Suprapubic skin (tissue), 4 donors: ENCODE measurements around the gene PTPN1. TPM values are rescaled to one million over a fixed set of nuclear protein-coding genes. Genes with fewer than 3 reads are reported as not detected.
"Not testable (repeated sequence)": the region's sequence is repeated elsewhere in the genome, so short reads cannot be mapped to it uniquely, and the experiment has no call there.

Source experiments
- DNase-seq, 2 donors: peaks; one replicate each; pipeline ENCODE4 v3.0.0-alpha.2; 2019; ENCODE audit warnings: low spot score in 2 of 2
- H3K27ac ChIP-seq: fragments of 200-600 bp; sonication (generic); one replicate; pipeline ENCODE4 v1.5.1; 2019
- H3K27me3 ChIP-seq: fragments of 200-600 bp; sonication (generic); one replicate; pipeline ENCODE4 v1.5.1; 2019
- H3K36me3 ChIP-seq: fragments of 200-600 bp; sonication (generic); one replicate; pipeline ENCODE4 v1.5.1; 2019
- H3K4me1 ChIP-seq: fragments of 200-600 bp; sonication (generic); one replicate; pipeline ENCODE4 v1.5.1; 2019
- H3K4me3 ChIP-seq: fragments of 200-600 bp; sonication (generic); one replicate; pipeline ENCODE4 v1.5.1; 2019; ENCODE audit warnings: mild to moderate bottlenecking
- H3K9me3 ChIP-seq: fragments of 200-600 bp; sonication (generic); one replicate; pipeline ENCODE4 v1.5.1; 2019
- EP300 ChIP-seq: sonication (generic); formaldehyde crosslinking; IDR thresholded peaks from one replicate; pipeline ENCODE4 v1.6.1; 2017; ENCODE audit warnings: antibody characterized with exemption
- POLR2A ChIP-seq, 2 donors: fragments of 450-650 bp; IDR thresholded peaks; one replicate each; pipeline ENCODE4 v1.6.1; 2017; ENCODE audit warnings: antibody characterized with exemption in 2 of 2, mild to moderate bottlenecking in 2 of 2, moderate library complexity in 2 of 2
- POLR2AphosphoS5 ChIP-seq, 3 donors: sonication (generic); formaldehyde crosslinking; IDR thresholded peaks; one replicate each; pipeline ENCODE4 v1.6.1; 2017; ENCODE audit warnings: antibody characterized with exemption in 3 of 3
- WGBS: methylation state at CpG from one replicate; pipeline ENCODE4 v1.1.5; 2018; 5-methylcytosine and 5-hydroxymethylcytosine counted together
- total RNA-seq, 4 donors: library from RNA; depleted of rRNA; stranded (reverse); fragments of >200 nt; gene quantifications; one replicate each; pipeline ENCODE4 v1.1.0, GENCODE V29; 2016
- TF ChIP-seq, protein P1 (sequence below), 2 donors: fragments of 200-600 bp in 1 of 2; fragments of 450-650 bp in 1 of 2; sonication (generic) in 1 of 2; IDR thresholded peaks; one replicate each; pipeline ENCODE4 v1.5.1; 2016 to 2019; ENCODE audit warnings: antibody characterized with exemption in 2 of 2, mild to moderate bottlenecking in 1 of 2, moderate library complexity in 1 of 2

Gene PTPN1
- total RNA-seq, 4 donors from 2014 or later, result 33.4 to 40.9 (median 36.2) TPM

DNA sequence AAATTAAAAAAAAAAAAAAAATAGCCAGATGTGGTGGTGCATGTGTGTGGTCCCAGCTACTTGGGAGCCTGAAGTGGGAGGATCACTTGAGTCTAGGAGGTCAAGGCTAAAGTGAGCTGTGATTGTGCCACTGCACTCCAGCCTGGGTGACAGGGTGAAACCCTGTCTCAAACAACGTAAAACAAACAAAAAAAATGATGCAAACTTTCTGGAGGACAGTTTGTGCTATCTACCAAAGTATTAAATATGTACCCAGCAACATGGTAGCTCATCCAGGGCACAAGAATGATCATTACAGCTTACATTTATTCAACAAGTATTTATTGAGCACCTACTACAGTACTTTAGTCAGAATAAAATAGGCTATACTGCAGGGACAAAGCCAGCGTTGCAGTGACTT, 40.4 kb upstream of the PTPN1 start:
- Histone ChIP-seq H3K4me1 (peaks cover 5% of the 10 kb centered on the region), H3K4me3 (no peak overlapping the region), H3K9me3 (no peaks in the 10 kb centered on the region), H3K36me3 (no peaks in the 10 kb centered on the region), H3K27ac (no peak overlapping the region), H3K27me3 (no peaks in the 10 kb centered on the region)
- 90% methylated on average over 2 of the region's 2 CpGs for WGBS
- TF ChIP-seq POLR2A (IDR thresholded peaks at IDR 0.05), result no peak
- no peak for TF ChIP-seq EP300
- no peak for TF ChIP-seq POLR2AphosphoS5 (IDR thresholded peaks at IDR 0.05)
- TF ChIP-seq, protein P1, sequence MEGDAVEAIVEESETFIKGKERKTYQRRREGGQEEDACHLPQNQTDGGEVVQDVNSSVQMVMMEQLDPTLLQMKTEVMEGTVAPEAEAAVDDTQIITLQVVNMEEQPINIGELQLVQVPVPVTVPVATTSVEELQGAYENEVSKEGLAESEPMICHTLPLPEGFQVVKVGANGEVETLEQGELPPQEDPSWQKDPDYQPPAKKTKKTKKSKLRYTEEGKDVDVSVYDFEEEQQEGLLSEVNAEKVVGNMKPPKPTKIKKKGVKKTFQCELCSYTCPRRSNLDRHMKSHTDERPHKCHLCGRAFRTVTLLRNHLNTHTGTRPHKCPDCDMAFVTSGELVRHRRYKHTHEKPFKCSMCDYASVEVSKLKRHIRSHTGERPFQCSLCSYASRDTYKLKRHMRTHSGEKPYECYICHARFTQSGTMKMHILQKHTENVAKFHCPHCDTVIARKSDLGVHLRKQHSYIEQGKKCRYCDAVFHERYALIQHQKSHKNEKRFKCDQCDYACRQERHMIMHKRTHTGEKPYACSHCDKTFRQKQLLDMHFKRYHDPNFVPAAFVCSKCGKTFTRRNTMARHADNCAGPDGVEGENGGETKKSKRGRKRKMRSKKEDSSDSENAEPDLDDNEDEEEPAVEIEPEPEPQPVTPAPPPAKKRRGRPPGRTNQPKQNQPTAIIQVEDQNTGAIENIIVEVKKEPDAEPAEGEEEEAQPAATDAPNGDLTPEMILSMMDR (IDR thresholded peaks at IDR 0.05), result no peak
- DNase-seq, result no peak

DNA sequence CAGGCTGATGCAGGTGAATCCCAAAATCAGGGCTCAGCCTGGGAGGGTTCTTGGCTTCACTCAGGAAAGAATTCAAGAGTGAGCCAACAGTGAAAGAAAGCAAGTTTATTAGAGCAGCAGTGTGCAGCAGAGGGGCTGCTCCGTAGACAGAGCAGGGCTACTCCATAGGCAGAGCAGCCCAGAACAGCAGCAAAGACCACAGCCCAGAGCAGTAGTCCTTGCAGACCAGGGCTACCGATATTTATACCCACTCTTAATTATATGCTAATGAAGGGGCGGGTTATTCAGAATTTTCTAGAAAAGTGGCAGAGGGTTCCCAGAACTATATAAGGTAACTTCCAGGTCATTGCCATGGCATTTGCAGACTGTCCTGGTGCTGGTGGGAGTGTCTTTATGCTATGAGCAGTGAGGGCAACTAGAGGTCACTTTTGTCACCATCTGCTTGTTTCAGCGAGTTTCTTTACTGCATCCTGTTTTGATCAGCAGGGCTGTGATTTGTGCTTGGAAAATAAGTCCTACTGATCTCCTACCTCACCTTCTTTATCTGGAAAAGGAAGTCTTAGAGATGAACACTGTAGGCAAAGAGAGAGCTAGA, 39.8 kb upstream of the PTPN1 start:
- WGBS, result 76% methylated on average over 4 of the region's 4 CpGs
- no peak for TF ChIP-seq POLR2A (IDR thresholded peaks at IDR 0.05)
- TF ChIP-seq, protein P1 (IDR thresholded peaks at IDR 0.05), result no peak
- no peak for TF ChIP-seq EP300
- no peak for TF ChIP-seq POLR2AphosphoS5 (IDR thresholded peaks at IDR 0.05)
- no peaks in the 10 kb centered on the region for H3K9me3 ChIP-seq

DNA sequence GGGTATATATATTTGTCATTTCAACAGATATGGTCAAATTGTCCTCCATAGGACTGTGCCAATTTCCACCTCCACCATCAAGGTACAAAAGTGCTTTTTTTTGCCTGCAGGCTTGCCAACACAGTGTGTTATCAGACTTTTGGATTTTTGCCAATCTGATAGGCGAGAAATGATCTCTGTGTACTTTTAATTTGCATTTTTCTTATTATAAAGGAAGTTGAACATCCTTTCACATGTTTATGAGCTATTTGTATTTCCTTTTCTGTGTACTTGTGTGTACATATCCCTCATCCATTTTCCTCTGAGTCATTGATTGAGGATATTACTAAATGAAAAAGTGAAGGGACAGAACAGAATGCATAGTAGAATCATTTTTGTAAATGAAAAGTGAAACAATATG, 39.0 kb upstream of the PTPN1 start:
- Histone ChIP-seq H3K4me1 (peaks cover 5% of the 10 kb centered on the region), H3K27me3 (no peaks in the 10 kb centered on the region), H3K9me3 (no peaks in the 10 kb centered on the region), H3K36me3 (no peaks in the 10 kb centered on the region), H3K27ac (no peak overlapping the region), H3K4me3 (no peak overlapping the region)
- 34% methylated on average over 1 of the region's 1 CpG for WGBS
- TF ChIP-seq POLR2AphosphoS5 (IDR thresholded peaks at IDR 0.05), result no peak
- TF ChIP-seq POLR2A (IDR thresholded peaks at IDR 0.05), result no peak
- TF ChIP-seq EP300, result no peak
- TF ChIP-seq, protein P1 (IDR thresholded peaks at IDR 0.05), result no peak
- no peak for DNase-seq

More for the DNA sequence above, 39.8 kb upstream of the PTPN1 start:
- Histone ChIP-seq H3K4me1 (peaks cover 5% of the 10 kb centered on the region), H3K27ac (no peak overlapping the region), H3K27me3 (no peaks in the 10 kb centered on the region), H3K36me3 (no peaks in the 10 kb centered on the region), H3K4me3 (no peak overlapping the region)
- no peak for DNase-seq

DNA sequence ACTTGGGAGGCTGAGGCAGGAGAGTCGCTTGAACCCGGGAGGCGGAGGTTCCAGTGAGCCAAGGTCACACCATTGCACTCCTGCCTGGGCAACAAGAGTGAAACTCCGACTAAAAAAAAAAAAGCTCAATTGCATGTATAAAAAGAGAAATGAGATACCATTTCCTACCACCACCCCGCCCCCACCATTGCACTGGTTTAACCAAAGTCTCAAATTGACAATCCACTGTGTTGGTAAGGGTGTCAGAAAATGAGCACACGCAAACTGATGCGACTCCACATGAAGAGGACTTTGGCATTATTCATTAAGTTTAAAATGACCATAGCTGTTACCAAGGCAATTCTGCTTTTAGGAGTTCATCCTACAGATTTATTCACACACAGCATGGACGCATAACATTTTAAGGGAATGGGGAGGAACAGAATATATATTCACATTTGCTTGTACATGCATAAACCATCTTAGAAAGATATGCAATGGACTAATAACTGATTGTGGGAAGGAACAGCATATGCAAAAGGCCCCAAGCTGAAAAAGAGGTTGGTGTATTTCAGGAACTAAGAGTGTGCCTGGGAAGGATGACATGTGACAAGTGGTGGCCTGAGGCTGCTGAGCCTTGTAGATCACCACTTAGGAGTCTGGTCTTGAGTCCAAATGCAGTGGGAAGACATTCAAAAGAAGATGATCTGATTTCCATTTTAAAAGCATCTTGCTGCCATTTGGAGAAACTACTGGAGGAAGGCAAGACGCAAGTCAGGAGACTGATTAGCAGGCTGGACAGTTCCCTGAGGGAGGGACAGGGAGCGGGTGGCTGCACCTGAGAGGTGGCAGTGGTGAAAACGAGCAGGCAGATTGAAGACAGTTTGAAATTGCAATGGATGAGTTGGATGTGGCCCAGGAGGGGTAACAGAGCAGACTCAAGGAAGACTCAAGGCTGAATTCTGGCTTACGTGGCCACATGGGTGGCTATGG, 37.2 kb upstream of the PTPN1 start:
- no peak for DNase-seq
- Histone ChIP-seq H3K4me3 (no peak overlapping the region), H3K27me3 (no peaks in the 10 kb centered on the region), H3K9me3 (no peaks in the 10 kb centered on the region), H3K36me3 (no peaks in the 10 kb centered on the region), H3K27ac (no peak overlapping the region), H3K4me1 (peaks cover 5% of the 10 kb centered on the region)
- no peak for TF ChIP-seq EP300
- TF ChIP-seq, protein P1 (IDR thresholded peaks at IDR 0.05), result no peak
- no peak for TF ChIP-seq POLR2A (IDR thresholded peaks at IDR 0.05)
- no peak for TF ChIP-seq POLR2AphosphoS5 (IDR thresholded peaks at IDR 0.05)
- 90% methylated on average over 12 of the region's 12 CpGs for WGBS

DNA sequence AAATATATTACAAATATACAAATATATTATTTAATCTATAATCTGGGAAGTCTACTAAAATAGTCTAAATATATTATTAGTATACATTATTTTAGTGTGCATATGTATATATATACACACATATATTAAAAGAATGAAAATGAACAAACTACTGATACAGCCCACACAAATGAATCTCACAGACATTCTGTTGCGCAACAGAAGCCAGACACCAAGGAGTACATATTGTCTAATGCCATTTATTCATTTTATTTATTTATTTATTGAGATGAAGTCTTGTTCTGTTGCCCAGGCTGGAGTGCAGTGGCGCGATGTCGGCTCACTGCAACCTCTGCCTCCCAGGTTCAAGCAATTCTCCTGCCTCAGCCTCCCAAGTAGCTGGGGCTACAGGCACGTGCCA, 35.8 kb upstream of the PTPN1 start:
- not testable (repeated sequence) for H3K4me3 ChIP-seq, H3K27me3 ChIP-seq, H3K36me3 ChIP-seq, H3K9me3 ChIP-seq, DNase-seq, H3K27ac ChIP-seq, H3K4me1 ChIP-seq
- 97% methylated on average over 5 of the region's 5 CpGs for WGBS
